ENCODE measurements around the gene MSL1.

DNA sequence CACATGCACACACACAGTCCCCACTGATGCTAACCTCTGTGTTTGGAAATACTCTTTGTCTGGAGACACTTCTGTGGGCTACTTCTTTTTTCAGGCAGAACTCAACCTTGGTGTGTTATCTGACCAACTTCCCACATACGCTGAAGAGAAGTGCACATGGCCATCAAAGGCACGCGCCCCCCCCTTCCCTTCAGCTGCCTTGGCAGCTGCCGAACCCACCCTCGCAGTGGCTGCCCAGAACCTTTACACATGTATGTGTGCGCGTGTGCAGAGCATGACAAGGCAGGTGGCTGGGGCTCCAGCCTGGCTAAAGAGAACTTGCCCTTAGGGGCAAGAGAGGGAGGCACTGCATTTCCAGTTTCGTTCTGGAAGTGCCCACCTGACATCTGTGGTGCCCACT lies 59.4 kb downstream of the MSL1 start:
- TF ChIP-seq, protein P1, sequence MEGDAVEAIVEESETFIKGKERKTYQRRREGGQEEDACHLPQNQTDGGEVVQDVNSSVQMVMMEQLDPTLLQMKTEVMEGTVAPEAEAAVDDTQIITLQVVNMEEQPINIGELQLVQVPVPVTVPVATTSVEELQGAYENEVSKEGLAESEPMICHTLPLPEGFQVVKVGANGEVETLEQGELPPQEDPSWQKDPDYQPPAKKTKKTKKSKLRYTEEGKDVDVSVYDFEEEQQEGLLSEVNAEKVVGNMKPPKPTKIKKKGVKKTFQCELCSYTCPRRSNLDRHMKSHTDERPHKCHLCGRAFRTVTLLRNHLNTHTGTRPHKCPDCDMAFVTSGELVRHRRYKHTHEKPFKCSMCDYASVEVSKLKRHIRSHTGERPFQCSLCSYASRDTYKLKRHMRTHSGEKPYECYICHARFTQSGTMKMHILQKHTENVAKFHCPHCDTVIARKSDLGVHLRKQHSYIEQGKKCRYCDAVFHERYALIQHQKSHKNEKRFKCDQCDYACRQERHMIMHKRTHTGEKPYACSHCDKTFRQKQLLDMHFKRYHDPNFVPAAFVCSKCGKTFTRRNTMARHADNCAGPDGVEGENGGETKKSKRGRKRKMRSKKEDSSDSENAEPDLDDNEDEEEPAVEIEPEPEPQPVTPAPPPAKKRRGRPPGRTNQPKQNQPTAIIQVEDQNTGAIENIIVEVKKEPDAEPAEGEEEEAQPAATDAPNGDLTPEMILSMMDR (IDR thresholded peaks at IDR 0.05): no peak
- no peak for TF ChIP-seq POLR2A (IDR thresholded peaks at IDR 0.05)
